ENCODE measurements around the gene PALS1.

The PALS1 gene

GRCh38 chr14:67276131-67276530, 34.9 kb downstream of the PALS1 start:
- no peak overlapping the region for H3K4me3 ChIP-seq (ENCODE audit: low read depth, low read length)
- no peak for TF ChIP-seq CTCF (IDR thresholded peaks at IDR 0.05; ENCODE audit: low read depth, low read length)
- no peak for DNase-seq (ENCODE audit: low read depth, low spot score)
- in situ Hi-C loops (cut with HindIII; ENCODE audit: low sequenced_read_pairs), result no loop called here

- in situ Hi-C loops (cut with HindIII; ENCODE audit: low sequenced_read_pairs), result no loop called here
- TF ChIP-seq CTCF (IDR thresholded peaks at IDR 0.05; ENCODE audit: low read depth, low read length), result no peak
- no peak overlapping the region for H3K4me3 ChIP-seq (ENCODE audit: low read depth, low read length)
- no peak for DNase-seq (ENCODE audit: low read depth, low spot score)
Measured at GRCh38 chr14:67280506-67280905, 39.3 kb downstream of the PALS1 start.

GRCh38 chr14:67285876-67286452, 44.7 kb downstream of the PALS1 start:
- in situ Hi-C loops (cut with HindIII; ENCODE audit: low sequenced_read_pairs), result no loop called here
- peak; percentile 70 for DNase-seq (ENCODE audit: low read depth, low spot score)
- TF ChIP-seq CTCF (IDR thresholded peaks at IDR 0.05; ENCODE audit: low read depth, low read length), result peak; percentile 32
- H3K4me3 ChIP-seq (ENCODE audit: low read depth, low read length), result no peak overlapping the region
